CD4-positive, alpha-beta T cell treated with Interleukin-17A for 4 hours (primary cell): ENCODE data around the gene SLC6A19.
A peak's percentile ranks its signal among the peaks of the same experiment; 100 is the strongest.

Experiments
- DNase-seq: peaks from one replicate; pipeline ENCODE4 v3.0.0-alpha.2; 2020; ENCODE audit warnings: mixed read lengths

Gene SLC6A19

DNA sequence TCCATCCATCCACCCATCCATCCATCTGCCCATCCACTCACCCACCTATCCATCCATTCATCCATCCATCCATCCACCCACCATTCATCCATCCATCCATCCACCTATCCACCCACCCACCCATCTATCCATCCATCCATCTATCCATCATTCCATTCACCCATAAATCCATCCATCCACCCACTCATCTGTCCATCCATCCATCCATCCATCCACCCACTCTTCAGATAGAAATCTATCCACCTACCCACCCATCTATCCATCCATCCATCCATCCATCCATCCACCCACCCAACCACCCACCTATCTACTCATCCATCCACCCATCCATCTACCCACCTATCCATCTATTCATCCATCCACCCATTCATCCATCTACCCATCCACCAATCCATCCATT lies 35.0 kb upstream of the SLC6A19 start:
- no peak for DNase-seq

DNA sequence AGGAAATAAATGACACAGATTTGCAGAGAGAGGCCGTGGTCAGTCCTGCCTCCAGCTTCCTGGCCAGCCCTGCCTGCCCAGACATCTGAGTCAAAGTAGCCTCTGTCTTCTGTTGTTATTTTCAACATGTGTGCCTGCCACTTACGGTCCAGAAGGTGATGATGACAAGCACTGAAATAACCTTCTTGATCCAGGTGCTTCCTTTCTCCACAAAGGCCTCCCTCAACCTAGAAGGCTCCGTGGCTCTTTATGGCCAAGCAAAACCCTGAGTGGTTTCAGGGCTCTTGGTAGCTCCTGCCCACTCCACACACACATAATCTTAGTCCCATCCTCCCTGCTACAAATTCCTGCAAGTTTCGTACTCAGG lies 34.1 kb upstream of the SLC6A19 start:
- DNase-seq, result no peak

DNA sequence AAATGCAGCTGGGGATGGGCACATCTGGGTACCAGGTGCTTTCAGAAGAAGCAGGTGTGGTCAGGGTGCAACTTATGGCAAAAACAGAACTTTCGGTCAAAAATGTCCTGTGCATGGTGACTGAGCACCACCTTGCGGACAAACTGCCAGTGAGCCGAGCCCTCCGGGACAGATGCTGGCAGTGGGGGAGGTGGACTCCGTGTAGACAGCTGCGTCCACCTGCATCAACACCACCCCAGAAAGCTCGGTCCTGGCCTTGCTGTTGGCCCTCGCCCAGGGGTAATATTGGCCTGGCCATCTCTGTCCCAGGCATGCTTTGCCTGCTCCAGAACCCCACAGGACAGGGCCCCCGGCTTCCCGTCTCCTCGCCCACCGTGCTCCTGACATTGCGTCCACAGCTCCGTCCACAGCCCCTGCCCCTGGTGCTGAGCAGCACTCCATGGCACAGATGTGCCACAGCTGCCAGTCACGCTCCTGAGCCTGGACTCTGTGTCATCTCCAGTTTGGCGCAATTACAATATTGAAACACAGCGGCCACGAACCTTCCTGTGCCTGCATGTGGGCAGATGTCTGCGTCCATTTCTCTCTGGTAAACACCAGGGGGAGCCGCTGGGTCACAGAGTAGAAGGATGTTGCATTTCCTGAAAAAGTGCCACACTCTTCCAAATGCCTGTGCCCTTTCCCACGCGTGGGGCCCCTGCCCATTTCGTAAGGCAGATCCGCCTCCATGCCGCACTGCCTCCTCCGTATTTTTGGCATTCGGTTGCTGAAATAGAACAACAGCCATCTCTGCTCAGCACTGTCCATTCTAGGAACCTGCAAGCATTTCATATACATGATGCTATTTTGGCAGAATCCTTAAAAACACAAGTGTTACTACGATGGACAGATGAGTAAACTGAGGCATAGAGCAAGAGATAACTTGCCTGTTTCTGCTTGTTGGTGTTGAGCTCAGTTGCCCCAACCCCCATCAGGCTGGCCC lies 33.4 kb upstream of the SLC6A19 start:
- DNase-seq, result peak; percentile 83

DNA sequence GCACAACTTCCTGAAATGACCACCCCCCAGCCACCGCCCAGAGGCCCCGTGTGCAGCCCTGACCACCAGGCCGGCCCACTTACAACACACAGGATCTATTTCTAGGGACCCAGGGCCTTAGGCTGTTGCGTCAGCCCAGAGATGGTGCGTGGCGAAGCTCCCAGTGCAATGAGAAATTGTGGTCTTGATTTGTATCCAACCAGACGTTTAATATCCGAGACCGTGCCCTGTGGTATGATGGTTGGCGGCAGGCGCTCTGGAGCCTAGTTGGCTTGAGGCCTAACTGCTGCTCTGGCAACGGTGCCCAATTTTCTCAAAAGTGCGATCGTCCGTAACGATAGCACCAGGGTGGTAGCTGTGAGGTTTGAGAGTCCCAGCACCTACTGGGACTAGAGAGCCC lies 32.6 kb upstream of the SLC6A19 start:
- no peak for DNase-seq

DNA sequence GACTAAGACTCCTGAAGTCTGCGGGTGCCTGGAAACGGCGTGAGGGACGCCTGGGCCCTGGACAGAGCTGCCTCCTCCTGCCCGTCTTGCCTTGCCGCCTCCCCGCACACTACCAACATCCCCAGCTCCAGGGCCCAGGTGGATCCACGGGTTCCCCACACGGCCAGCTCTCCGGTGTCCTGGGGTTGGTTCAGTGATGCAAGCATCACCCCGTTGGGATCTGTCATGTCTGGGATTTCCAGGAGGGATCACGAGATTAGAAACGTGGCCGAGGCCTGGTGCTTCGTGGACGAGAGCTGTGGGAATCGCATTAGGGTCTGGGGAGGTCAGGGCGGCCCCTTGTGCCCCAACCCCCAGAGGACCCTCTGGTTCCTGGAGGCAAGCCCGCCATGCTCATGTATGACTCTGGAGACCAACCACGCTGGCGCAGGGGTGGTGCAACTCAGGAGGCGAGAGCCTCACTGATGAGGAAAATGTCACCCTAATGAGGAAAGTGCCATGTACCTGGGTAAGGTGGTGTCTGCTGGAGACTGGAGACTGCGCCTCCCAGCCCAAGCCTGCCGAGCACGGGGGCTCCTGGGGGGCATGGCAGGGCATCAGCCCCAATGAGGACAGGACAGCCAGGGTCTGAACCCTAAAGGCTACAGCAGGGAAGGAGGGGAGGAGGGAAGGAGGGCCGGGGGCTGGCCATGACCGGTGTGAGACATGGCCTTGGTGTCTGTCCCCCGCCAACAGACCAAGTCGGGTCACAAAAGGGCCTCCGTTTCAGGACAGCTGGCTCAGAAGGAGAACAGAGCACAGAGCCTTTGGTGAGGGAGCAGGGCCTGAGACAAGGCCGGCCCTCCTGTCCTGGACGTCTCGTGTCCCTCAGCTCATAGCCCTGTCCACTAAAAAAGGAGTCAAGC lies 31.9 kb upstream of the SLC6A19 start:
- no peak for DNase-seq

DNA sequence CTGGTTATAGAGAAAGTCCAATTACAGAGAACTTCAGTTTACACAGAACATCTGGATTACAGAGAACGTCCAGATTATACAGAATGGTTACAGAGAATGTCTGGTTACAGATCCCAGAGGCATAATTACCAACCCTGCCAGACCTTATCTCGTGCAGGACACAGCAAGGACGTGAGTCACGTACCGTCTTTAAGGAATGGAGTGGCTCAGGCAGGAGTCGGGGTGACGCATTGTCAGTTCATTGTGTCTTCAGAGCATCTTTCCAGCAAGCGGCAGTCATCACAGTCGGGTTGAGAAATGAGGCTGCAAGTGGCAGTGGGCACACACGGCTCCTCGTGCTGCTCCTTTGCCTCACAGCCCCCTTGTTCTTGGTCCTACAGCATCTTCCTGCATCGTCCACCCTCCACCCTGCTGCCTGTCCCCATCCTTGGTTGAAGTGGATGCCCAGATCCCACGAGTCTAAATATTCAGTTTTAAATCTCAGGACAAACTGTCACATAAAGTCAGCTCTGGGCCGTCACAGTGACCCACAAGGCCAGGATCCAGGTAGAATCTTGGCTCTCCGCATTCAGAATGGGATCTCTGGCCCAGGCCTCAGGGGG lies 30.0 kb upstream of the SLC6A19 start:
- DNase-seq, result no peak

DNA sequence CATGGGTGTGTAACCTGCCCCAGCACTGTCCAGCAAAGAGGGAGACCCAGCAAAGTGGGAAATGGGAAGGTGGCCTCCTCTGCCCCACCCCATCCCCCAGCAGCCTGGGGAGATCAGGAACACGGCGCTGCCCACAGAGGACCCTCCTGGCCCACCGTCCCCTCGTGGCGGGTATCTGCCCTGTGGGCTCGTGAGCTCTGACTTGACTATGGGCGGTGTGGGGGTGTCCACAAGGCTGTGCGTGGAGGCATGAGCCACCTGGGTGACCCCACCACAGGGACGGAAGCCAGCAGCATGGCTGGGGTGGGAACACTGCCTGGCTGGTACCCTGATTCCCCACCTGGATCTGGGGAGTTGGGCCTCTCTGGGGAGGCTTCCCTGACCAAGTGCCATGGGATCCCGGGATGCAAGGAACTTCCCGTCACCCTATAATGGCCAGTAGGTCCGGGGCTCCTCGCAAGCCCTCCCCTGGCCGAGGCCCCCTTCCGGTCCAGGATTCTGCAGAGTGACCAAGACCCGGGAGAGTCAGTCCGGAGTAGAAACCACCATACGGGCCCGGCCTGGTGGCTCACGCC lies 29.3 kb upstream of the SLC6A19 start:
- DNase-seq, result no peak

DNA sequence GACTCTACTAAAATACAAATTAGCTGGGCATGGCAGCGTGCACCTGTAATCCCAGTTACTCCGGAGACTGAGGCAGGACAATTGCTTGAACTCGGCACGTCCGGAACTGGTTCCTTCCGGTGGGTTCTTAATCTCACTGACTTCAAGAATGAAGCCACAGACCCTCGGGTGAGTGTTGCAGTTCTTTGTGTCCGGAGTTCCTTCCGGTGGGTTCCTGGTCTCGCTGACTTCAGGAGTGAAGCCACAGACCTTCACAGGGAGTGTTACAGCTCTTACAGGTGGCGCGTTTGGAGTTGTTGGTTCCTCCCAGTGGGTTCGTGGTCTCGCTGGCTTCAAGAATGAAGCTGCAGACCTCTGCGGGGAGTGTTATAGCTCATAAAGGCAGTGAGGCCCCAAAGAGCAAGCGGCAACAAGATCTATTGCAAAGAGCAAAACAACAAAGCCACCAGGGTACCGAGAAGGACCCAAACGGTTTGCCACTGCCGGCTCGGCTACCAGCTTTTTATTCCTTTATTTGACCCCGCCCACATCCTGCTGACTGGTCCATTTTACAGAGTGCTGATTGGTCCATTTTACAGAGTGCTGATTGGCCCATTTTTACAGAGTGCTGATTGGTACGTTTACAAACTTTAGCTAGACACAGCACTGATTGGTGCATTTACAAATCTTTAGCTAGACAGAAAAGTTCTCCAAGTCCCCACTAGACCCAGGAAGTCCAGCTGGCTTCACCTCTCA lies 28.6 kb upstream of the SLC6A19 start:
- DNase-seq, result peak; percentile 28

DNA sequence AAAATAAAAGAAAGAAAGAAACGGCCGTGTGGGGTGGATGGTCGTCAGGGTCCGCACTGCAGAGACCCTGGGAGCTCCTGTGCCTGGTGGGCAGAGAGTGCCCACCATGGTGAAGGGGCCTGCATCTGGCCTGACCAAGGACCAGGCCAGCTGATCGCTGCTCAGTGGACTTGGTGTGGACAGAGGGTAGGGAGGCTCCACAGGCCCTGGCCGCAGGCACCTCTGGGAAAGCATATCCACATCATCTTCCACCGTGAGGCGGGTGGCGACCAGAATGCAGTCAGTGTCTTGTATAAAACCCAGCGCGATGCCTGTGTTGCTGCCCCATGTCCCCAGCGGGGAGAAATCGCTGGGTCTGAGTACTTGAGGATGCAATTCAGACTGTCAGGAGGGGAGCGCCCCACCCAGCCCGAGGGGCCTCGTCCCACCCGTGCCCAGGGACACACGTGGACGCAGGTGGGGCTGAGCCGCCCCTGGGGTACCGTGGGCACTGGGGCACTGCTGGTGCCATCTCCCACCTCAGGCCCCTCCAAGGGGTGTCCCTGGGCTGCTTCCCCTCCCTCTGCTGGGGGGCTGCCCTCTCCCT lies 27.8 kb upstream of the SLC6A19 start:
- no peak for DNase-seq

DNA sequence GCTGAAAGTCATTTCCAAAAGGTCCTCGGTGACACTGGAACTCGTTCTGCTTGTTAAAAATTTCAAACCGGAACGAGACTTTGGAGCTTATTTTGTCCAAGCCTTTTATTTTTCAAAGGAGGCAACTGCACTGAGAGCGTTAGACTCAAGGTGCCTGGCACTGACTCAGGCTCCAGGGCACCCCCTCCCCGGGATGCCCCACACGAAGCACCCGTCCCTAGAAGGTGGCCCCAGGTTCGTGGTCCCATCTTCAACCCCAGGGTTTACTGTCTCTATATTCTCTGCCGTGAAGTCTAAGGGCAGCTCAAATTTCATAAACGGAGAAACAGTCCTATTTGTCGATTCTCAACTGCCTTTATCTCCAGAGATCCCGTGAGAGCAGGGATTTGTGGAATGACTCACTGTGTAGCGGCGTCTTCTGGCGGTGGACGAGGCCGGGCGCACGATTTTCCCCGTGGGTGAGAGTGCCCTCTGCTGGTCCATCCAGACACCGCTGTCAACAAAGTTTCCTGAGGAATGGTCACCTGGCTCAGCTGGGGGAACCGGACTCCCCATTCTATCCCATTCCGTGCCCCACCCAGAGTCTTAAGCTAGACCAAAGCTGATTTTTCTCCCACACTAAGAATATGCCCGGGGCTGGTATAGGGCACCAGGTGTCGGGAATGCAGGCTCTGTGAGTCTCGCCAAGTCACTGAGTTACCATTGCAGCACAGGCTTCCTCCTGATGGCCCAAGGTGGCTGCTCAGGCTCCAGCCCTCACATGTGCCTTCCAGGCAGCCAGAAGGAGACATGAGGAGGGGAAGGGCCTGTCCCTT lies 27.1 kb upstream of the SLC6A19 start:
- DNase-seq, result peak; percentile 59

DNA sequence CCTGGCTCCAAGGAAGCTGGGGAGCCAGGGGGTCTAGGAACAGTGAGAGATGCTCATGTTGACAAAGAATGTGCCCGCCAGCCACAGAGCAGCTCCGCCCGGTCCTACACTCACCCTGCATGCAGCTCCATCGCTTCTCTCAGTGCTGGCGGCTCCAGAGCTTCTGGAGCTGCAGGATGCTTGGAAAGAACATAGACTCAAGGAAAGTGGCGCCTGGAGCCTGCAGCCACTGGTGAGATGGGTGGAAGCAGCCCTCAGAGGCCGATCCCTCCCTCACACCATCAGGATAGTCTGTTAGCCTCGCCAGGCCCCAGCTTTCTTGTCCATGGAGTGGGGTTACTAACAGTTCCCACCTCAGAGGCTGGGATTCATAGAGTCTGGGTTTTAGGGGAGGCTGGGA lies 26.4 kb upstream of the SLC6A19 start:
- no peak for DNase-seq

DNA sequence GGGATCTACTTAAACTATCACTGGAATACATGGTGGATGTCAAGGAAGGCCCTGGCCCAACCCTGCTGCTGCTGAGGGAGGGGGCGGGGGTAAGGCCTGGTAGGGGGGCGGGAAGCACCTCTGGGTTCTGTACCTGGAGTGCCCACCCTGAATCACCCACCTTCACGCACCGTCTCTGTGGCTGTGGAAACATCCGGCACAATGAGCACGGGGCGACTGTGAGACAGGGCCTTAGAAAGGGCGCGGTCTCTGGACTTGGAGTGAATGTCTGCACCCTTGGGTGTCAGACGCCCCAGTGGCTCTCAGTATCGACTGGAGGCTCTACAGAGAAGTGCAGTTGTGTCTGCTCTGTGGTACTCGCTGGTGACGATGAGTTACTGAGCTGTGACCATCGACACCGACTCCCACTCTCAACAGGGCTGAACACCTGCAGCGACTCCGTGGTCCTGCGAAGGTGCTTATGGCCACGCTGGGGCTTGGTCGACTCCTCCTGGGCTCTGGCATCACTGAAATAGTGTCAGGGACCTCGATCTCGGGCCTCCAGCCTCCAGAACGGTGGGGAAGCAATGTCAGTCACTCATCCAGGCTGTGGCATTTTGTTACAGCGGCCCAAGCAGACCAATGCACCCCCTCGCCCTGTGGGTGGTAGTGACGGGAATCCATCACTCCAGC lies 25.5 kb upstream of the SLC6A19 start:
- DNase-seq, result no peak

DNA sequence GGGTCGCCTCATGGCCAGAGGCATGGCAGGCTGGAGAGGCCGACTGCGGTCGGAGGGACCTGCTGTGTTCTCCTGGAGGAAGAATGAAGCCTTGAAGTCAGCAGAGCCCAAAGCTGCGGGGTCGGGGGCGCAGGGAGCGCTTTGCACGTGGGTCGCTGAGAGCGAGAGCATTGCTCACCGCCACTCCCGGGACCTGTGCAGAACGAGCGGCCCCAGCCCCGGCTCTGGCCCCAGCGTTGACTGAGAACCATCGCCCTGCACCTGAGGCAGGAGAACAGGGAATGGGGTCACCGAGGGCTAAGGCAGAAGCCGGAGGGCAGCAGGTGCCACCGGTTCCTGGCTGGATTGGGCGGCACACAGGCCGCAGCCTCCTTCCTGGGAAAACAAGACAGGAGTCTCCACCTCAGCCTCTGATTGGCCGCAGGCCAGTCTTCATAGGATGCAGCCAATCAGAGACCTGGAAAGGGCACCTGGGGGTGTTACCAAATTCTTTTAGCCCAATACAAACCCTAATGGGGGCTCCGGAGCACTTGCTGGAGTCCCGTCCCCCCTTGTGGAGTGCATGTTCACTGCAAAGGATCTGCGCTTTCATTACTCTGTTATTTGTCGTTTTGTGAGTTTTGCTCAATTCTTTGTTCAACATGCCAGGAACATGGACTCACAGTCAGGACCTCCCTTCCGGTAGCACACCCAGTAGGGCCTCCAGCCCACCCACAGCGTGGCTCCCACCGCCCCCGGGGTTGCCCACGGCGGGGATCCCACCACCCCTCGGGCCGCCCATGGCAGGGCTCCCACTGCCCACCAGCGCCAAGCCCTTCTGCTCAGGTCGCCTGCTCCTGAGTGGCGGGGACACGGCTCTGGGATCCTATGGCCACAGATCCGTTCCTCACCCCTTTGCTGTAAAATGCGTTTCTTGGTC lies 24.7 kb upstream of the SLC6A19 start:
- no peak for DNase-seq

DNA sequence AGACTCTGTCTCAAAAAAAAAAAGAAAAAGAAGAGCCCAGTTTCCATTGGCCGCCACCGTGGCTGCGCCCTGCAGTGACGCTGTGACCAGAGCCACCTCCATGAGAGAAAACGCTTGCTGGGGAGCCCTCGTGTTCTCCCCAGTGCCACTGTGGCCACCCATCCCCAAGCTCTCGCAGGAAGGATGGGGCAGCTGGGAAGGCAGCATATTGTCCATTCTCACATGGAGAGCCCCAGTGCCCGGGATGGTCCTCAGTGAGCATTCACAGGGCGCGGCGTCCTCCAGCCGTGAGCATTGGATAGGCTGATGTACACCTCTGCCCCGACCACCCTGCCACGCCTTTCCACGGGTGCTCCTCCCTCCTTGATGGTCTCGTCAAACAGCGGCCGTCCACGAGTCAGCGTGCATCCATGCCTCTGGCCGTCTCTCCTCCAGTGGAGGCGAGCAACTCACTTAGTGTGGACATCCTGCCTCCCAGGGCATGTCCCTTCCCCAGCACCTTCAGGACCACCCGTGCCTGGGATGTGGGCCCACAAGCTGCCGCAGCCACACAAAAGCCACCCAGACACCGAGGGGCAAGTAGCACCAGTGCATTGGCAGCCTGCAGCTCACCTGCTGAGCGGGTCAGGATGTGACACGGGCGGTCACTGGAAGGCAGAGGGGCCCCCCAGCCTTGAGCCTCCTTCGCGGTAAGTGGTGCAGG lies 23.4 kb upstream of the SLC6A19 start:
- no peak for DNase-seq

DNA sequence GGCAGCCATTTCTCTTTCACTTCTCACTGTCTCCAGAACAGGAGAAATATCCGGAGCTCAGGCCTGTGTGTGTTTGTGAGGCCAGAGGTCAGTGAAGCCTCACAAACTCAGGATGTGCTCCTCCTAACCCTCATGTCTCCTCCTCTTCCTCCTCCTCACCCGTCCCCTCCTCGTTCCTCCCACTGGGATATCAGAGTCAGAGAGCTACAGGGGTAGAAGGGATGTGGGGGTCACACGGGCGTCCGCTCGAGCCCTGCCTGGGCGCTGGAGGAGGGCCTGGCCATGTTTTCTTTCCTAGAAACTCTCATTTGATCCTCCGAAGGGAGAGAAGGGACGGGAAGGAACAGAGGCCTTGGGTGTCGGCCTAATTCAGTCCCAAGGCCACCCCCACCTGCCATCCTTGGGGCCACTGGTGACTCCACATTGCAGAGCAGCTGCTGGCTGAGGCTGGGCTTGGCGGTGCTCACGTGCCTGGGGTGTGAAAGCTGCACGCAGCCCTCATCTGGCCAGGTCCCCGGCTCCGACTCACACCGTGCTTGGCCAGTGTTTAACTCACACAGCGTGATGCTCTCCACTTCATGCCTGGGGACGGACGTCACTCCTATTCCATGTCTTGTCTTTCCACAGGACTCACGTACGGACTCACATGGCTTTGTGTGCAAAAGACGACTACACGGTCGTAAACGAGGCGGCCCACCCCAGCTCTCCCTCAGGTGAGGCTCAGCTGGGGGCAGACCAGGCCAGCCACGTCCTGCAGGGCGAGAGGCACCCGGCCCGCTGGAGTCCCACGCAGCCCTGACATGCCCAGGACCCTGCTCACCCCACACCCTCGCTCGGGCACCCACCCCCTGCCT lies 22.6 kb upstream of the SLC6A19 start:
- no peak for DNase-seq

DNA sequence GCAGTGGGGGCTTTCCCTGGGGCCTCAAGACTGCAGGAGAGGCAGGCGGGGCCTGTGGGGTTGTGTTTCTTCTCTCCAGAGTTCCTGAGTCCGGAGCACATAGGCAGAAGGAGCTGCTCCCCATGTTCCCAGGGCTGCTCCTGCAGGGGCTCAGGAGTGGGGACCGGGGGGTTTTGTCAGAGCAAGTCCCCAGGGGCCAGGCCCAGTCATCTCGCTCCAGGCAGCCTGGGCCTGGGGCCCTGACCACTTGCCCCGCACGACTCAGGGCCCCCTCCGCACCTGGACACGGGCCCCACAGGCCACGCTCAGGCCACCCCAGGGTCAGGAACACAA lies 22.0 kb upstream of the SLC6A19 start:
- no peak for DNase-seq

DNA sequence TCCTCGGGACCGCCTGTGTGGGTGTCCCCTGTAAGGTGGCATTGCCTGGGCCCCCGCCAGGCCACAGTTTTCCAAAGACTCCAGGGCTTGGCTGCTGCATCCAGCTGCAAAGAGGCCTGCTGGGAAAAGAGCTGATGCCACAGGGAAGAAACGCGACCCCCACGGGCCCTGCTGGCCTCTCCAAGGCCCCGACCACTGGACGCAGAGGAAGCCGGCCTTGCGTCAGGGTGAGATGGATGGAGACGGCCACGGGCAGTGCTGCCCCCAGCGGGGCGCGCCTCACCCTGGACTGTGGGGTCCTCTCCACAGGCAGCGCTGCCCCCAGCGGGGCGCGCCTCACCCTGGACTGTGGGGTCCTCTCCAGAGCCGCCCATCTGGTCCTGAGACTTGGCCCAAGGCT lies 21.3 kb upstream of the SLC6A19 start:
- DNase-seq, result no peak

DNA sequence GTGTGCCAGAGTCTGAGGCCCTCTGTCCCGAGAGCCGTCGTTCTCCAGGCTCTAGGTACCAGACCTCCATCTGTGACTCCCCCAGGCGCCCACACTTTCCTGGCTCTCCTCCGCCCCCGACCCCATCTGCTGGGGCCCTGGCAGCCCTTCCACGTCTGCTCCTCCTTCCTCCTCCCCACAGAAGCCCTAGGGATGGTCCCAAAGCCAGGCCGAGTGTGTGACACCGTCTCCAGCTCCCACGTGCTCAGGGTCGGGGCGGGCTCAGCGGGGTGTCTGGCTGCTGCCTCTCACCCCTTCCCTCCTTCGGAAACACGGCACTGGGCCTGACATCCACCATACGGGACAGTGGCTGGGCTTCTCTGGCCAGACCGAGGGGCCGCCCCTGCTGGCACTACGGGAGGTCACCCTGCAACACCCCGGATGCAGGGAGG lies 20.5 kb upstream of the SLC6A19 start:
- no peak for DNase-seq
